WTC11 (cell line): Measurements from ENCODE around the gene AOAH. TPM values are rescaled to one million over a fixed set of nuclear protein-coding genes. Genes with fewer than 3 reads are reported as not detected.

ENCODE experiments used
- ATAC-seq: fragments of 200-7000 bp; cut with Tn5 transposase; 2 replicates; pipeline ENCODE4 v1.10.0; 2021; ENCODE audit warnings: mild to moderate bottlenecking, moderate library complexity
- CTCF ChIA-PET: fragments of 300-600 bp; sonication (Branson Sonifier 250); formaldehyde crosslinking; loops from one replicate; lab custom pipeline; 2021; ENCODE audit warnings: antibody characterized with exemption; lab: Charles Lee
- POLR2A ChIA-PET: fragments of 350-600 bp; sonication (Branson Sonifier 250); formaldehyde crosslinking; loops from one replicate; lab custom pipeline; 2021; ENCODE audit warnings: antibody characterized with exemption; lab: Charles Lee
- DNase-seq: peaks from one replicate; pipeline ENCODE4 v3.0.0; 2021; ENCODE audit warnings: low spot score
- H3K27ac Mint-ChIP-seq: 2 replicates; pipeline ENCODE4 v1.8.0; 2021; ENCODE audit warnings: mixed read lengths
- H3K27me3 Mint-ChIP-seq: 2 replicates; pipeline ENCODE4 v1.8.0; 2021; ENCODE audit warnings: low read depth, mild to moderate bottlenecking, moderate library complexity, mixed read lengths
- H3K36me3 Mint-ChIP-seq: 2 replicates; pipeline ENCODE4 v1.8.0; 2021; ENCODE audit warnings: mixed read lengths
- H3K4me1 Mint-ChIP-seq: 2 replicates; pipeline ENCODE4 v1.8.0; 2022; ENCODE audit warnings: mixed read lengths
- H3K4me3 Mint-ChIP-seq: 2 replicates; pipeline ENCODE4 v1.8.0; 2021; ENCODE audit warnings: mild to moderate bottlenecking, moderate library complexity, mixed read lengths
- H3K9me3 Mint-ChIP-seq: 2 replicates; pipeline ENCODE4 v1.8.0; 2021; ENCODE audit warnings: mixed read lengths
- CBFB ChIP-seq: sonication (generic); formaldehyde crosslinking; IDR thresholded peaks from 2 replicates; pipeline ENCODE4 v1.8.1; 2022; ENCODE audit warnings: mild to moderate bottlenecking, low read depth, missing genetic modification reagents
- ZBTB21 ChIP-seq: sonication (generic); formaldehyde crosslinking; IDR thresholded peaks from 2 replicates; pipeline ENCODE4 v1.8.1; 2023; ENCODE audit warnings: mild to moderate bottlenecking, missing genetic modification reagents, borderline replicate concordance
- ZNF121 ChIP-seq: sonication (generic); formaldehyde crosslinking; IDR thresholded peaks from 2 replicates; pipeline ENCODE4 v1.8.0; 2023; ENCODE audit warnings: missing genetic modification reagents
- total RNA-seq: library from RNA; stranded (reverse); gene quantifications from 3 replicates; pipeline ENCODE4 v1.2.3, GENCODE V29; 2021
- TF ChIP-seq, protein P1 (sequence below): sonication (generic); formaldehyde crosslinking; IDR thresholded peaks from 2 replicates; pipeline ENCODE4 v1.8.1; 2022; ENCODE audit warnings: mild to moderate bottlenecking, missing genetic modification reagents, moderate library complexity, borderline replicate concordance
- TF ChIP-seq, protein P2 (sequence below): sonication (generic); formaldehyde crosslinking; IDR thresholded peaks from 2 replicates; pipeline ENCODE4 v1.8.1; 2023; ENCODE audit warnings: mild to moderate bottlenecking, missing genetic modification reagents
- TF ChIP-seq, protein P3 (sequence below): sonication (generic); formaldehyde crosslinking; IDR thresholded peaks from 2 replicates; pipeline ENCODE4 v1.8.0; 2023; ENCODE audit warnings: mild to moderate bottlenecking, missing genetic modification reagents
- TF ChIP-seq, protein P4 (sequence below): fragments of 250-450 bp; sonication (Bioruptor Pico); IDR thresholded peaks from 2 replicates; pipeline ENCODE4 v1.9.0; 2021; ENCODE audit warnings: moderate library complexity, mild to moderate bottlenecking, inconsistent platforms, borderline replicate concordance
- TF ChIP-seq, protein P5 (sequence below): fragments of 250-450 bp; sonication (Bioruptor Pico); conservative IDR thresholded peaks from 2 replicates; pipeline ENCODE4 v1.9.0; 2021; ENCODE audit warnings: mild to moderate bottlenecking
- TF ChIP-seq, protein P6 (sequence below): sonication (generic); formaldehyde crosslinking; IDR thresholded peaks from 2 replicates; pipeline ENCODE4 v1.8.0; 2022; ENCODE audit warnings: mild to moderate bottlenecking, missing genetic modification reagents
- TF ChIP-seq, protein P7 (sequence below): sonication (generic); formaldehyde crosslinking; conservative IDR thresholded peaks from 2 replicates; pipeline ENCODE4 v1.8.1; 2022; ENCODE audit warnings: mild to moderate bottlenecking, missing genetic modification reagents
- TF ChIP-seq, protein P8 (sequence below): sonication (generic); formaldehyde crosslinking; IDR thresholded peaks from 2 replicates; pipeline ENCODE4 v1.8.1; 2022; ENCODE audit warnings: low read depth, missing genetic modification reagents, borderline replicate concordance
- TF ChIP-seq, protein P9 (sequence below): fragments of 200-600 bp; IDR thresholded peaks from 2 replicates; pipeline ENCODE4 v1.8.0; 2022; ENCODE audit warnings: antibody characterized with exemption
- TF ChIP-seq, protein P10 (sequence below): fragments of 250-450 bp; sonication (Bioruptor Pico); IDR thresholded peaks from 2 replicates; pipeline ENCODE4 v1.9.0; 2021; ENCODE audit warnings: mild to moderate bottlenecking
- TF ChIP-seq, protein P11 (sequence below): sonication (generic); formaldehyde crosslinking; IDR thresholded peaks from 2 replicates; pipeline ENCODE4 v1.8.1; 2023; ENCODE audit warnings: mild to moderate bottlenecking, missing genetic modification reagents, moderate library complexity
- TF ChIP-seq, protein P12 (sequence below): sonication (generic); formaldehyde crosslinking; IDR thresholded peaks from 2 replicates; pipeline ENCODE4 v1.8.1; 2023; ENCODE audit warnings: mild to moderate bottlenecking, missing genetic modification reagents, borderline replicate concordance

Gene AOAH
- total RNA-seq, 1 experiment from 2014 or later: 0.31 TPM

DNA sequence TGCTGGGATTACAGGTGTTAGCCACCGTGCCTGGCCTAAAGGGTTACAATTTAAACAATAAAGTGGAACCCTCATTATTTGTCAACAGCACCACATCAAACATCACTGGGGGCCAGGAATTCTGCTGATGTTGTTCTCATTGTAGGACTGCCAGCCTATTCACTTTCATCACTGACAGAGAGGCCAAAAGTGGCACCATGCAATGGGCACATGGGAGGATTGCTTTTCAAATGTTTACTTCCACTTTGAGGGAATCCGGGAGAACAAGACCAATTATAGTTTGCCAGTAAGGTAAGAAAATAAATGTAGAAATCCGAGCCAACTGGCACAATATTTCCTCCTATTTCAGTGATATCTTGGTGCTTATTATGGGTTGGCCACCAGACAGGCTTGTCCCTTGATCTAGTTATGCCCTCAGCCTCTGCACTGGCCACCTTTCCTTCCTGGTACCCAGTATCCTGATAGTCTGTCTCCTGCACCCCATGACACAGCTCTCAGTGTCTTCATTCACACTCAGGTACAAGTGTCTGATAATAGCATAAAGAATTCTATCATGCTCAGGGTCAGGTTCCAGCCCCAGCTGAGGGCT, 252.1 kb downstream of the AOAH start (continued):
- TF ChIP-seq, protein P1, sequence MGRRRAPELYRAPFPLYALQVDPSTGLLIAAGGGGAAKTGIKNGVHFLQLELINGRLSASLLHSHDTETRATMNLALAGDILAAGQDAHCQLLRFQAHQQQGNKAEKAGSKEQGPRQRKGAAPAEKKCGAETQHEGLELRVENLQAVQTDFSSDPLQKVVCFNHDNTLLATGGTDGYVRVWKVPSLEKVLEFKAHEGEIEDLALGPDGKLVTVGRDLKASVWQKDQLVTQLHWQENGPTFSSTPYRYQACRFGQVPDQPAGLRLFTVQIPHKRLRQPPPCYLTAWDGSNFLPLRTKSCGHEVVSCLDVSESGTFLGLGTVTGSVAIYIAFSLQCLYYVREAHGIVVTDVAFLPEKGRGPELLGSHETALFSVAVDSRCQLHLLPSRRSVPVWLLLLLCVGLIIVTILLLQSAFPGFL (CRISPR knock-in tag): no peak
- TF ChIP-seq, protein P2, sequence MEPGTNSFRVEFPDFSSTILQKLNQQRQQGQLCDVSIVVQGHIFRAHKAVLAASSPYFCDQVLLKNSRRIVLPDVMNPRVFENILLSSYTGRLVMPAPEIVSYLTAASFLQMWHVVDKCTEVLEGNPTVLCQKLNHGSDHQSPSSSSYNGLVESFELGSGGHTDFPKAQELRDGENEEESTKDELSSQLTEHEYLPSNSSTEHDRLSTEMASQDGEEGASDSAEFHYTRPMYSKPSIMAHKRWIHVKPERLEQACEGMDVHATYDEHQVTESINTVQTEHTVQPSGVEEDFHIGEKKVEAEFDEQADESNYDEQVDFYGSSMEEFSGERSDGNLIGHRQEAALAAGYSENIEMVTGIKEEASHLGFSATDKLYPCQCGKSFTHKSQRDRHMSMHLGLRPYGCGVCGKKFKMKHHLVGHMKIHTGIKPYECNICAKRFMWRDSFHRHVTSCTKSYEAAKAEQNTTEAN (CRISPR knock-in tag): no peak
- TF ChIP-seq, protein P3, sequence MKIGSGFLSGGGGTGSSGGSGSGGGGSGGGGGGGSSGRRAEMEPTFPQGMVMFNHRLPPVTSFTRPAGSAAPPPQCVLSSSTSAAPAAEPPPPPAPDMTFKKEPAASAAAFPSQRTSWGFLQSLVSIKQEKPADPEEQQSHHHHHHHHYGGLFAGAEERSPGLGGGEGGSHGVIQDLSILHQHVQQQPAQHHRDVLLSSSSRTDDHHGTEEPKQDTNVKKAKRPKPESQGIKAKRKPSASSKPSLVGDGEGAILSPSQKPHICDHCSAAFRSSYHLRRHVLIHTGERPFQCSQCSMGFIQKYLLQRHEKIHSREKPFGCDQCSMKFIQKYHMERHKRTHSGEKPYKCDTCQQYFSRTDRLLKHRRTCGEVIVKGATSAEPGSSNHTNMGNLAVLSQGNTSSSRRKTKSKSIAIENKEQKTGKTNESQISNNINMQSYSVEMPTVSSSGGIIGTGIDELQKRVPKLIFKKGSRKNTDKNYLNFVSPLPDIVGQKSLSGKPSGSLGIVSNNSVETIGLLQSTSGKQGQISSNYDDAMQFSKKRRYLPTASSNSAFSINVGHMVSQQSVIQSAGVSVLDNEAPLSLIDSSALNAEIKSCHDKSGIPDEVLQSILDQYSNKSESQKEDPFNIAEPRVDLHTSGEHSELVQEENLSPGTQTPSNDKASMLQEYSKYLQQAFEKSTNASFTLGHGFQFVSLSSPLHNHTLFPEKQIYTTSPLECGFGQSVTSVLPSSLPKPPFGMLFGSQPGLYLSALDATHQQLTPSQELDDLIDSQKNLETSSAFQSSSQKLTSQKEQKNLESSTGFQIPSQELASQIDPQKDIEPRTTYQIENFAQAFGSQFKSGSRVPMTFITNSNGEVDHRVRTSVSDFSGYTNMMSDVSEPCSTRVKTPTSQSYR (CRISPR knock-in tag): no peak
- TF ChIP-seq, protein P4, sequence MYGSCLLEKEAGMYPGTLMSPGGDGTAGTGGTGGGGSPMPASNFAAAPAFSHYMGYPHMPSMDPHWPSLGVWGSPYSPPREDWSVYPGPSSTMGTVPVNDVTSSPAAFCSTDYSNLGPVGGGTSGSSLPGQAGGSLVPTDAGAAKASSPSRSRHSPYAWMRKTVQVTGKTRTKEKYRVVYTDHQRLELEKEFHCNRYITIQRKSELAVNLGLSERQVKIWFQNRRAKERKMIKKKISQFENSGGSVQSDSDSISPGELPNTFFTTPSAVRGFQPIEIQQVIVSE (CRISPR knock-in tag): no peak
- TF ChIP-seq ZBTB21 (CRISPR knock-in tag): no peak
- TF ChIP-seq, protein P5, sequence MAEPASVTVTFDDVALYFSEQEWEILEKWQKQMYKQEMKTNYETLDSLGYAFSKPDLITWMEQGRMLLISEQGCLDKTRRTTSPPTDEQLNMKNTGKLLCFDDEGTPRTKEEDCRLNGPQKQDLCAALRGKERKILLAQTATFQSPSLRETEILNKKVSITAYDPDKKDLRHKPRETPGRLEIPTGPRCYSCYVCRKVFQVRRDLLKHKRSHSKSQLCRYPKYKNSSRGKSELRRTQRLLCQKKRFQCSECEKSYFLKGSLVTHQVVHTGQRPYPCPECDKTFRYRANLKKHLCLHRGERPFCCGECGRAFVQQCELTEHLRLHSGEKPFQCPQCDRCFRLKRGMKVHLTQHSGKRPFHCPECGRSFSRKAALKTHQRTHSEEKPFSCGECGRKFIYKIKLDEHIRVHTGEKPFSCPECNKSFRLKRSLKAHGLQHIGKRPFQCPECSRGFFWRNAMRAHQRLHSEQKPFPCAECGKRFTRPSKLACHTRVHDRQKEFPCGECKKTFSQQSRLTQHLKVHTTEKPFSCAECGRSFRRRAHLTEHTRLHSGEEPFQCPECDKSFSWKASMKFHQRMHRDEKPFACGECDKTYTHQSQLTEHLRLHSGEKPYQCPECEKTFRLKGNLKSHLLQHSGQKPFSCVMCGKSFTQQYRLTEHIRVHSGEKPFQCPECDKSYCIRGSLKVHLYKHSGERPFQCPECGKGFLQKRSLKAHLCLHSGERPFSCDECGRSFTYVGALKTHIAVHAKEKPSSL: no peak
- TF ChIP-seq, protein P6, sequence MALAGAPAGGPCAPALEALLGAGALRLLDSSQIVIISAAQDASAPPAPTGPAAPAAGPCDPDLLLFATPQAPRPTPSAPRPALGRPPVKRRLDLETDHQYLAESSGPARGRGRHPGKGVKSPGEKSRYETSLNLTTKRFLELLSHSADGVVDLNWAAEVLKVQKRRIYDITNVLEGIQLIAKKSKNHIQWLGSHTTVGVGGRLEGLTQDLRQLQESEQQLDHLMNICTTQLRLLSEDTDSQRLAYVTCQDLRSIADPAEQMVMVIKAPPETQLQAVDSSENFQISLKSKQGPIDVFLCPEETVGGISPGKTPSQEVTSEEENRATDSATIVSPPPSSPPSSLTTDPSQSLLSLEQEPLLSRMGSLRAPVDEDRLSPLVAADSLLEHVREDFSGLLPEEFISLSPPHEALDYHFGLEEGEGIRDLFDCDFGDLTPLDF (CRISPR knock-in tag): no peak
- TF ChIP-seq, protein P7, sequence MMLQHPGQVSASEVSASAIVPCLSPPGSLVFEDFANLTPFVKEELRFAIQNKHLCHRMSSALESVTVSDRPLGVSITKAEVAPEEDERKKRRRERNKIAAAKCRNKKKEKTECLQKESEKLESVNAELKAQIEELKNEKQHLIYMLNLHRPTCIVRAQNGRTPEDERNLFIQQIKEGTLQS (CRISPR knock-in tag): no peak
- TF ChIP-seq, all 79 proteins: peak for 0

DNA sequence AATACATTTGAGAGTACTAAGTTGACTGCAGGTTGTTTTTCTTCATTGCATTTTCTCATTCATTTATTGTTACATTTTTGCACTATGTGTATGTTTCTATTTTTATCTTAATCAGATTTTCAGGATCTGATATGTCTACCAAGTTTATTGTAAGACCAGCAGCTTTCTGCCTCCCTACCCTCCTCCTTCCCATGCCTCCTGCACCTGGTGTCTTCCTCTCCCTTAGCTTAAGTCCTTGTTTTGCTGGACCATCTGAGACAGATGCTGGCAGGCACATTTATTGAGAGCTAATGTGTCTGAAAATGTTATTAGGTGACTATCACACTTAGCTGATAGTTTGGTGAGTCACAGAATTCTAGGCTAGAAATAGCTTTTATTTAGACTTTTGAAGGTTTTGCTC, 255.1 kb downstream of the AOAH start:
- CTCF ChIA-PET: no interaction called here
- H3K36me3 Mint-ChIP-seq: peaks cover 9% of the 10 kb centered on the region
- DNase-seq: no peak
- POLR2A ChIA-PET: no interaction called here
- no peak overlapping the region for H3K4me3 Mint-ChIP-seq
- no peak overlapping the region for H3K27ac Mint-ChIP-seq
- ATAC-seq: no peak
- H3K4me1 Mint-ChIP-seq: no peaks in the 10 kb centered on the region
- peaks cover 3% of the 10 kb centered on the region; the same call in 1 of the 2 replicates for H3K27me3 Mint-ChIP-seq
- peaks cover 24% of the 10 kb centered on the region for H3K9me3 Mint-ChIP-seq
- TF ChIP-seq, protein P8, sequence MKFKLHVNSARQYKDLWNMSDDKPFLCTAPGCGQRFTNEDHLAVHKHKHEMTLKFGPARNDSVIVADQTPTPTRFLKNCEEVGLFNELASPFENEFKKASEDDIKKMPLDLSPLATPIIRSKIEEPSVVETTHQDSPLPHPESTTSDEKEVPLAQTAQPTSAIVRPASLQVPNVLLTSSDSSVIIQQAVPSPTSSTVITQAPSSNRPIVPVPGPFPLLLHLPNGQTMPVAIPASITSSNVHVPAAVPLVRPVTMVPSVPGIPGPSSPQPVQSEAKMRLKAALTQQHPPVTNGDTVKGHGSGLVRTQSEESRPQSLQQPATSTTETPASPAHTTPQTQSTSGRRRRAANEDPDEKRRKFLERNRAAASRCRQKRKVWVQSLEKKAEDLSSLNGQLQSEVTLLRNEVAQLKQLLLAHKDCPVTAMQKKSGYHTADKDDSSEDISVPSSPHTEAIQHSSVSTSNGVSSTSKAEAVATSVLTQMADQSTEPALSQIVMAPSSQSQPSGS (CRISPR knock-in tag): no peak
- TF ChIP-seq, protein P9, sequence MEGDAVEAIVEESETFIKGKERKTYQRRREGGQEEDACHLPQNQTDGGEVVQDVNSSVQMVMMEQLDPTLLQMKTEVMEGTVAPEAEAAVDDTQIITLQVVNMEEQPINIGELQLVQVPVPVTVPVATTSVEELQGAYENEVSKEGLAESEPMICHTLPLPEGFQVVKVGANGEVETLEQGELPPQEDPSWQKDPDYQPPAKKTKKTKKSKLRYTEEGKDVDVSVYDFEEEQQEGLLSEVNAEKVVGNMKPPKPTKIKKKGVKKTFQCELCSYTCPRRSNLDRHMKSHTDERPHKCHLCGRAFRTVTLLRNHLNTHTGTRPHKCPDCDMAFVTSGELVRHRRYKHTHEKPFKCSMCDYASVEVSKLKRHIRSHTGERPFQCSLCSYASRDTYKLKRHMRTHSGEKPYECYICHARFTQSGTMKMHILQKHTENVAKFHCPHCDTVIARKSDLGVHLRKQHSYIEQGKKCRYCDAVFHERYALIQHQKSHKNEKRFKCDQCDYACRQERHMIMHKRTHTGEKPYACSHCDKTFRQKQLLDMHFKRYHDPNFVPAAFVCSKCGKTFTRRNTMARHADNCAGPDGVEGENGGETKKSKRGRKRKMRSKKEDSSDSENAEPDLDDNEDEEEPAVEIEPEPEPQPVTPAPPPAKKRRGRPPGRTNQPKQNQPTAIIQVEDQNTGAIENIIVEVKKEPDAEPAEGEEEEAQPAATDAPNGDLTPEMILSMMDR: no peak
- TF ChIP-seq, protein P10, sequence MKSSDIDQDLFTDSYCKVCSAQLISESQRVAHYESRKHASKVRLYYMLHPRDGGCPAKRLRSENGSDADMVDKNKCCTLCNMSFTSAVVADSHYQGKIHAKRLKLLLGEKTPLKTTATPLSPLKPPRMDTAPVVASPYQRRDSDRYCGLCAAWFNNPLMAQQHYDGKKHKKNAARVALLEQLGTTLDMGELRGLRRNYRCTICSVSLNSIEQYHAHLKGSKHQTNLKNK (CRISPR knock-in tag): no peak
- no peak for TF ChIP-seq ZNF121 (CRISPR knock-in tag)
- no peak for TF ChIP-seq CBFB
- TF ChIP-seq, protein P11, sequence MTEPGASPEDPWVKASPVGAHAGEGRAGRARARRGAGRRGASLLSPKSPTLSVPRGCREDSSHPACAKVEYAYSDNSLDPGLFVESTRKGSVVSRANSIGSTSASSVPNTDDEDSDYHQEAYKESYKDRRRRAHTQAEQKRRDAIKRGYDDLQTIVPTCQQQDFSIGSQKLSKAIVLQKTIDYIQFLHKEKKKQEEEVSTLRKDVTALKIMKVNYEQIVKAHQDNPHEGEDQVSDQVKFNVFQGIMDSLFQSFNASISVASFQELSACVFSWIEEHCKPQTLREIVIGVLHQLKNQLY (CRISPR knock-in tag): no peak
- TF ChIP-seq, protein P12, sequence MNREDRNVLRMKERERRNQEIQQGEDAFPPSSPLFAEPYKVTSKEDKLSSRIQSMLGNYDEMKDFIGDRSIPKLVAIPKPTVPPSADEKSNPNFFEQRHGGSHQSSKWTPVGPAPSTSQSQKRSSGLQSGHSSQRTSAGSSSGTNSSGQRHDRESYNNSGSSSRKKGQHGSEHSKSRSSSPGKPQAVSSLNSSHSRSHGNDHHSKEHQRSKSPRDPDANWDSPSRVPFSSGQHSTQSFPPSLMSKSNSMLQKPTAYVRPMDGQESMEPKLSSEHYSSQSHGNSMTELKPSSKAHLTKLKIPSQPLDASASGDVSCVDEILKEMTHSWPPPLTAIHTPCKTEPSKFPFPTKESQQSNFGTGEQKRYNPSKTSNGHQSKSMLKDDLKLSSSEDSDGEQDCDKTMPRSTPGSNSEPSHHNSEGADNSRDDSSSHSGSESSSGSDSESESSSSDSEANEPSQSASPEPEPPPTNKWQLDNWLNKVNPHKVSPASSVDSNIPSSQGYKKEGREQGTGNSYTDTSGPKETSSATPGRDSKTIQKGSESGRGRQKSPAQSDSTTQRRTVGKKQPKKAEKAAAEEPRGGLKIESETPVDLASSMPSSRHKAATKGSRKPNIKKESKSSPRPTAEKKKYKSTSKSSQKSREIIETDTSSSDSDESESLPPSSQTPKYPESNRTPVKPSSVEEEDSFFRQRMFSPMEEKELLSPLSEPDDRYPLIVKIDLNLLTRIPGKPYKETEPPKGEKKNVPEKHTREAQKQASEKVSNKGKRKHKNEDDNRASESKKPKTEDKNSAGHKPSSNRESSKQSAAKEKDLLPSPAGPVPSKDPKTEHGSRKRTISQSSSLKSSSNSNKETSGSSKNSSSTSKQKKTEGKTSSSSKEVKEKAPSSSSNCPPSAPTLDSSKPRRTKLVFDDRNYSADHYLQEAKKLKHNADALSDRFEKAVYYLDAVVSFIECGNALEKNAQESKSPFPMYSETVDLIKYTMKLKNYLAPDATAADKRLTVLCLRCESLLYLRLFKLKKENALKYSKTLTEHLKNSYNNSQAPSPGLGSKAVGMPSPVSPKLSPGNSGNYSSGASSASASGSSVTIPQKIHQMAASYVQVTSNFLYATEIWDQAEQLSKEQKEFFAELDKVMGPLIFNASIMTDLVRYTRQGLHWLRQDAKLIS: no peak
